ENCODE data around the gene GADD45GIP1.
"Not testable (repeated sequence)": the region's sequence is repeated elsewhere in the genome, so short reads cannot be mapped to it uniquely, and the experiment has no call there.

The GADD45GIP1 gene

DNA sequence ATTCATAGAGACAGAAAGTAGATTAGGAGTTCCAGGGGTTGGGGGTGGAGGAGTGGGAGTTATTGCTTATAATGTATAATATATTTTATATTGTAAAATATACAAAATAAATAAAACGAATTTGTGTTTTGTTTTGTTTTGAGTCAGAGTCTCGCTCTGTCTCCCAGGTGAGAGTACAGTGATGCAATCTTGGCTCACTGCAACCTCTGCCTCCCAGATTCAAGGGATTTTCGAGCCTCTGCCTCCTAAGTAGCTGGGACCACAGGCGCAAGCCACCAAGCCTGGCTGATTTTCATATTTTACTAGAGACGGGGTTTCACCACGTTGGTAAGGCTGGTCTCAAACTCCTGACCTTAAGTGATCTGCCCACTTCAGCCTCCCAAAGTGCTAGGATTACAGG lies 2.5 kb upstream of the GADD45GIP1 start:
- no peak for TF ChIP-seq POLR2A (IDR thresholded peaks at IDR 0.05; ENCODE audit: extremely low read depth, insufficient read length)
- no peak for TF ChIP-seq MYC (IDR thresholded peaks at IDR 0.05; ENCODE audit: low read depth, low read length)
- TF ChIP-seq, protein P1, sequence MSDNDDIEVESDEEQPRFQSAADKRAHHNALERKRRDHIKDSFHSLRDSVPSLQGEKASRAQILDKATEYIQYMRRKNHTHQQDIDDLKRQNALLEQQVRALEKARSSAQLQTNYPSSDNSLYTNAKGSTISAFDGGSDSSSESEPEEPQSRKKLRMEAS (IDR thresholded peaks at IDR 0.05; ENCODE audit: low read depth, low read length) = no peak
- TF ChIP-seq, protein P2, sequence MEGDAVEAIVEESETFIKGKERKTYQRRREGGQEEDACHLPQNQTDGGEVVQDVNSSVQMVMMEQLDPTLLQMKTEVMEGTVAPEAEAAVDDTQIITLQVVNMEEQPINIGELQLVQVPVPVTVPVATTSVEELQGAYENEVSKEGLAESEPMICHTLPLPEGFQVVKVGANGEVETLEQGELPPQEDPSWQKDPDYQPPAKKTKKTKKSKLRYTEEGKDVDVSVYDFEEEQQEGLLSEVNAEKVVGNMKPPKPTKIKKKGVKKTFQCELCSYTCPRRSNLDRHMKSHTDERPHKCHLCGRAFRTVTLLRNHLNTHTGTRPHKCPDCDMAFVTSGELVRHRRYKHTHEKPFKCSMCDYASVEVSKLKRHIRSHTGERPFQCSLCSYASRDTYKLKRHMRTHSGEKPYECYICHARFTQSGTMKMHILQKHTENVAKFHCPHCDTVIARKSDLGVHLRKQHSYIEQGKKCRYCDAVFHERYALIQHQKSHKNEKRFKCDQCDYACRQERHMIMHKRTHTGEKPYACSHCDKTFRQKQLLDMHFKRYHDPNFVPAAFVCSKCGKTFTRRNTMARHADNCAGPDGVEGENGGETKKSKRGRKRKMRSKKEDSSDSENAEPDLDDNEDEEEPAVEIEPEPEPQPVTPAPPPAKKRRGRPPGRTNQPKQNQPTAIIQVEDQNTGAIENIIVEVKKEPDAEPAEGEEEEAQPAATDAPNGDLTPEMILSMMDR (IDR thresholded peaks at IDR 0.05; ENCODE audit: low read depth, low read length) = no peak
- DNase-seq (ENCODE audit: low read depth) = no peak
- H3K4me3 ChIP-seq (ENCODE audit: low read depth, low read length) = no peak overlapping the region

DNA sequence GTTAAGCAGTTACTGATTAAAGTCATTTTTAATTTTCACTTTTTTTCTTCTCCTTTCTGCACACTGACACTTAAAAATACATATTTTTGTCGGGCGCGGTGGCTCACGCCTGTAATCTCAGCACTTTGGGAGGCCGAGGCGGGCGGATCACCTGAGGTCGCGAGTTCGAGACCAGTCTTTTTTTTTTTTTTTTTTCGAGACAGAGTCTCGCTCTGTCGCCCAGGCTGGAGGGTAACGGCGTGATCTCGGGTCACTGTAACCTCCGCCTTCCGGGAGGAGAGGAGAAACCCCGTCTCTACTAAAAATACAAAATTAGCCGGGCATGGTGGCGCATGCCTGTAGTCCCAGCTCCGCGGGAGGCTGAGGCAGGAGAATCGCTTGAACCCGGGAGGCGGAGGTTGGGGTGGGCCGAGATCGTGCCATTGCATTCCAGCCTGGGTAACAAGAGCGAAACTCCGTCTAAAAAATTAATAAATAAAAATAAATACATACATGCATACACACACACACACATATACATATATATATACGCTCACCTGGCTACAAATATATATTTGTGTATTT lies 448 bp upstream of the GADD45GIP1 start:
- not testable (repeated sequence) for DNase-seq (ENCODE audit: low read depth)
- peak overlapping the region; percentile 83 for H3K4me3 ChIP-seq (ENCODE audit: low read depth, low read length)

DNA sequence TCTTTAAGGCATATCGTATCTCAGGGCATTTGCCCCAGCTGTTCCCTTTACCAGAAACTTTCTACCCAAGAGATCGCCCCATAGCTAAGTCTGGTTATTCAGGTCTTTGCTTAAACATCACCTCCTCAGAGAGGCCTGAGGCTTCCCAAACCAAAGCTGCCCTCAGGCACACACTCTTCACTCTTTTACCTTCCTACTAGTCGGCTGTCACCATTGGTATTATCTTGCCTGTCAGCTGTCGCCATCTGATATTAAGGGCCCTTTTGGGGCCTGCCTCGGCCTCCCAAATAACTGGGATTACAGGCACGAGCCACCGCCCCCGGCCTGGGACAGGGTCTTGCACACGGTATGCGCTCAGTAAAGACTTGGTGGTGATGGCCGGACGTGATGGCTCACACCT lies 1.0 kb downstream of the GADD45GIP1 start:
- no peak for DNase-seq (ENCODE audit: low read depth)
- peak overlapping the region; percentile 83 for H3K4me3 ChIP-seq (ENCODE audit: low read depth, low read length)
- TF ChIP-seq, protein P2 (IDR thresholded peaks at IDR 0.05; ENCODE audit: low read depth, low read length) = no peak
- TF ChIP-seq POLR2A (IDR thresholded peaks at IDR 0.05; ENCODE audit: extremely low read depth, insufficient read length) (no peak), MYC (IDR thresholded peaks at IDR 0.05; ENCODE audit: low read depth, low read length) (no peak)
- TF ChIP-seq, protein P1 (IDR thresholded peaks at IDR 0.05; ENCODE audit: low read depth, low read length) = no peak

DNA sequence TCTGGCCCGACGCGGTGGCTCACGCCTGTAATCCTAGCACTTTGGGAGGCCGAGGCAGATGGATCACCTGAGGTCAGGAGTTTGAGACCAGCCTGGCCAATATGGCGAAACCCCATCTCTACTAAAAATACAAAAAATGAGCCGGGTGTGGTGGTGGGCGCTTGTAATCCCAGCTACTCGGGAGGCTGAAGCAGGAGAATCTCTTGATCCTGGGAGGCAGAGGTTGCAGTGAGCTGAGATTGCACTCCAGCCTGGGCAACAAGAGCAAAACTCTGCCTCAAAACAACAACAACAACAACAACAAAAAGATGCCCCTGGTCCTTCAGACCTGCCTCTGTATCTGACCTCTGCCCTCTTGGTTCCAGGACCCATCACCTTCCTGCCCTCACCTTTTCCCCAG lies 1.4 kb downstream of the GADD45GIP1 start:
- peak overlapping the region; percentile 83 for H3K4me3 ChIP-seq (ENCODE audit: low read depth, low read length)

DNA sequence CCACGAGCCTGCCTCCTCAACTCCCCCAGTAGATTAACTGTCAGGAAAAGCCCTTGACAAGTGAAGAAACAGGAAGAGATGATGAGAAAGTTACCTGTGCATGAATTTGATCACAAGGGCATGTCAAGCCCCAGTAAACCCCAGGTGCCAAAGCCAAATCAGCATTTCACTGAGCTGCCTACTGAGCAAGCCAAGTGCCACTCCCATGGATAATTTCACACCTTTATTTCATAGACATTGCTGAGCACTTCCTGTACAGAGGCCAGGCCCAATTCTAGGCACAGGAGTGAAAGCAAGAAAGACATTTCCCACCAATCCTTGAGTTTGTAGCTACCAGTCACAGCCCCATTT lies 2.4 kb downstream of the GADD45GIP1 start:
- no peak overlapping the region for H3K4me3 ChIP-seq (ENCODE audit: low read depth, low read length)
- TF ChIP-seq, protein P1 (IDR thresholded peaks at IDR 0.05; ENCODE audit: low read depth, low read length) = no peak
- TF ChIP-seq MYC (IDR thresholded peaks at IDR 0.05; ENCODE audit: low read depth, low read length) = no peak
- TF ChIP-seq, protein P2 (IDR thresholded peaks at IDR 0.05; ENCODE audit: low read depth, low read length) = no peak
- TF ChIP-seq POLR2A (IDR thresholded peaks at IDR 0.05; ENCODE audit: extremely low read depth, insufficient read length) = no peak
- DNase-seq (ENCODE audit: low read depth) = no peak

More for the DNA sequence above, 1.4 kb downstream of the GADD45GIP1 start:
- DNase-seq (ENCODE audit: low read depth) = not testable (repeated sequence)

DNA sequence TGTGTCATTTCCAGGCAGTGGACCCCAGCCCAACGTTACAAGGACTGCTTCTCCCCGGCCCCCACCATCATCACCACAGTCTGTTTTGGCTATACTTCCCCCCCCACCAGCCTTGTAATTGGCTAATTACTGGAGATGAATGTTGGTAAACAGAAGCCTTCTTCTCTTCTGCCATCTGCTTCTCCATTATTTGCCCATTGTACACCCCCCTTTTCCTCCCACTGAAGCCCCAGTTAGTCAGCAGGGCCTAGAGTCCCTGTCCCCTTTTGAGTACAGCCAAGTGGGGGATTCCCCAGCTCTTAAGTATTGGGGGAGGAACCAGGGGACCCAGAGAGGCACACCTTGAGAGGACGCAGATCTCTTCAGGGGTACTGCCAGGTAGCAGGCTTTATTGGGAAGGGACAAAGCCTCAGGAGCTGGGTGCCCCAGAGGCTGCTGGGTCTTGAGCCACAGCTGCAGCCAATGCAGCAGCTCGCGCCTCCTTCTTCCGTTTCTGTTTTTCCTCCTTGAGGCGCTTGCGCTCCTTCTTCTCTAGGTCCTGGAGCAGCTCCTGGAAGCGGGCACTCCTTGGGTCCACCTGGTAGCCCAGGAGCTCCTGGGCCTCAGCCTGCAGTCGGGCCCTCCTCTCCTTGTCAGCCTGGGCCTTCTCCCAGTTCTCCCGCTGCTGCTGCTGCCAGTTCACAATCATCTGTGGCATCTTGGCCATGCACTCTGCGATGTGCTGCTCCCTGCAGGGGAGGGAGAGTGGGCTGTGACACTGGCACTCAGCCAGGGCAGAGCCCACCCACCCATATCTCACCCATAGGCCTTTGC lies 3.0 kb downstream of the GADD45GIP1 start:
- no peak for DNase-seq (ENCODE audit: low read depth)
- H3K4me3 ChIP-seq (ENCODE audit: low read depth, low read length) = no peak overlapping the region
- TF ChIP-seq MYC (IDR thresholded peaks at IDR 0.05; ENCODE audit: low read depth, low read length) (no peak), POLR2A (IDR thresholded peaks at IDR 0.05; ENCODE audit: extremely low read depth, insufficient read length) (no peak)
- TF ChIP-seq, protein P1 (IDR thresholded peaks at IDR 0.05; ENCODE audit: low read depth, low read length) = no peak
- TF ChIP-seq, protein P2 (IDR thresholded peaks at IDR 0.05; ENCODE audit: low read depth, low read length) = no peak

Measured in NB4 (cell line).